PC-3 (cell line): ENCODE results near the gene RAI14.

Experiments
- EZH2 ChIP-seq: fragments of 300-600 bp; sonication (generic); IDR thresholded peaks from one replicate; pipeline ENCODE4 v1.6.1; 2017; ENCODE audit warnings: antibody characterized with exemption, mild to moderate bottlenecking, low read length; ENCODE audit not compliant: unreplicated experiment
- TF ChIP-seq, protein P1 (sequence below): fragments of 300-600 bp; sonication (generic); conservative IDR thresholded peaks from 2 replicates; pipeline ENCODE4 v1.5.1; 2017; ENCODE audit warnings: antibody characterized with exemption, low read depth, mild to moderate bottlenecking, low read length

DNA sequence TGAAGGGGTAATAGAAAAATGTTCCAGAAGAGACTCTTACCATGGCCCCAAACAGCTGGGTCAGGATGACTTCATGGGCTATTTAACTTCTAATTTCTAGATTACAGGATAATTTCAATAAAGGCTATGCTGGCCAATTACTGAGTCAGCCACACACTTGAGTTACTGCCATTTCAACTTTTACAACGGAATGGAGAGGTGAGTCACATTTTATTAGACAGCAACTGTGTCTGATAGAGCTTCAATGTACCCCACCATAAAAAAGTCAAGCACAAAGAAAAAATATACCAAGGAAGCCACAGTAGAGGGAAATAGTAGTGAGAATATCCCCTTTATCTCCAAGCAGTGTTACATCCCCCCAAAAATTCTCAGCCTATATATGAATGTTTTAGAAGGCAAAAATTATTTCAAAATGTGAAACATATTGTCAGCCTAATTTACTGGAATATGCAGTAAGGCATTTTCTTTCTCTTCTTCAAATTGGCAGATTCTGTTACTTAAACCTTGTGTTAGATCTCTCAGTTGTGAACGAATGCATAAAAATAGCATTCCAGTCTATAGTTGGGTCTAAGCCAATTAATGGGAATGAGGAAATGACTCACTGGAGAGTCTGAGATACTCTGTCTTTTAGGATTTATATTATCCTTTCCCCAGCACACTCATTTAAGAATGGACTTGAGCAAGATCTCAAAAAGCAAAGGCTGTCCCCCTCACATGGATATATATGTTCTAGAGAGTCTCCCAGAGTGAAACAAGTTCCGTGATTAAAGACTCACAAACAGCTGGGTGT, 47.1 kb upstream of the RAI14 start:
- TF ChIP-seq, protein P1, sequence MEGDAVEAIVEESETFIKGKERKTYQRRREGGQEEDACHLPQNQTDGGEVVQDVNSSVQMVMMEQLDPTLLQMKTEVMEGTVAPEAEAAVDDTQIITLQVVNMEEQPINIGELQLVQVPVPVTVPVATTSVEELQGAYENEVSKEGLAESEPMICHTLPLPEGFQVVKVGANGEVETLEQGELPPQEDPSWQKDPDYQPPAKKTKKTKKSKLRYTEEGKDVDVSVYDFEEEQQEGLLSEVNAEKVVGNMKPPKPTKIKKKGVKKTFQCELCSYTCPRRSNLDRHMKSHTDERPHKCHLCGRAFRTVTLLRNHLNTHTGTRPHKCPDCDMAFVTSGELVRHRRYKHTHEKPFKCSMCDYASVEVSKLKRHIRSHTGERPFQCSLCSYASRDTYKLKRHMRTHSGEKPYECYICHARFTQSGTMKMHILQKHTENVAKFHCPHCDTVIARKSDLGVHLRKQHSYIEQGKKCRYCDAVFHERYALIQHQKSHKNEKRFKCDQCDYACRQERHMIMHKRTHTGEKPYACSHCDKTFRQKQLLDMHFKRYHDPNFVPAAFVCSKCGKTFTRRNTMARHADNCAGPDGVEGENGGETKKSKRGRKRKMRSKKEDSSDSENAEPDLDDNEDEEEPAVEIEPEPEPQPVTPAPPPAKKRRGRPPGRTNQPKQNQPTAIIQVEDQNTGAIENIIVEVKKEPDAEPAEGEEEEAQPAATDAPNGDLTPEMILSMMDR: no peak
- TF ChIP-seq EZH2: no peak
